ENCODE results near the gene BCAS4.

Gene BCAS4

DNA sequence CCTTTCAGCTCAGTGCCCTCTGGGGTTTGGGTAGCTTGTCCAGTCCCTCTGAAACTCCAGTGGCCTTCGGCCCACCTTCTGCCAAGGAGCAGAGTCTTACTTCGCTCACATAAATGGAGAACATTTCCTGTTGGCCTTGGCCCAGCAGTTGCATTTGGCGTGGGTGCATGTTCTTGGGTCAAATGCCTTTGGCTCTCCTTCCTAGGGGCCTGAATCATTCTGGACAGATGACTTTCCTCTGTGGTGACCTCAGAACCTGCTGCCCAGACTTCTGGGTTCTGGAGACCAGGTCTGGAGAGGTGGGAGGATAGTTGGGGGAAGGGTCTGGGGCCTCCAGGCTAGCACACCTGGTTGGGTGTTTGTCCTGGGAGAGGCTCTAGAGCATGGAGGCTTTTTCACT is 29.3 kb downstream of the BCAS4 start:
- peak overlapping the region; percentile 48 for H3K27ac ChIP-seq
- TF ChIP-seq ZFX (IDR thresholded peaks at IDR 0.05): no peak
- TF ChIP-seq, protein P1, sequence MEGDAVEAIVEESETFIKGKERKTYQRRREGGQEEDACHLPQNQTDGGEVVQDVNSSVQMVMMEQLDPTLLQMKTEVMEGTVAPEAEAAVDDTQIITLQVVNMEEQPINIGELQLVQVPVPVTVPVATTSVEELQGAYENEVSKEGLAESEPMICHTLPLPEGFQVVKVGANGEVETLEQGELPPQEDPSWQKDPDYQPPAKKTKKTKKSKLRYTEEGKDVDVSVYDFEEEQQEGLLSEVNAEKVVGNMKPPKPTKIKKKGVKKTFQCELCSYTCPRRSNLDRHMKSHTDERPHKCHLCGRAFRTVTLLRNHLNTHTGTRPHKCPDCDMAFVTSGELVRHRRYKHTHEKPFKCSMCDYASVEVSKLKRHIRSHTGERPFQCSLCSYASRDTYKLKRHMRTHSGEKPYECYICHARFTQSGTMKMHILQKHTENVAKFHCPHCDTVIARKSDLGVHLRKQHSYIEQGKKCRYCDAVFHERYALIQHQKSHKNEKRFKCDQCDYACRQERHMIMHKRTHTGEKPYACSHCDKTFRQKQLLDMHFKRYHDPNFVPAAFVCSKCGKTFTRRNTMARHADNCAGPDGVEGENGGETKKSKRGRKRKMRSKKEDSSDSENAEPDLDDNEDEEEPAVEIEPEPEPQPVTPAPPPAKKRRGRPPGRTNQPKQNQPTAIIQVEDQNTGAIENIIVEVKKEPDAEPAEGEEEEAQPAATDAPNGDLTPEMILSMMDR (conservative IDR thresholded peaks at IDR 0.05): no peak

DNA sequence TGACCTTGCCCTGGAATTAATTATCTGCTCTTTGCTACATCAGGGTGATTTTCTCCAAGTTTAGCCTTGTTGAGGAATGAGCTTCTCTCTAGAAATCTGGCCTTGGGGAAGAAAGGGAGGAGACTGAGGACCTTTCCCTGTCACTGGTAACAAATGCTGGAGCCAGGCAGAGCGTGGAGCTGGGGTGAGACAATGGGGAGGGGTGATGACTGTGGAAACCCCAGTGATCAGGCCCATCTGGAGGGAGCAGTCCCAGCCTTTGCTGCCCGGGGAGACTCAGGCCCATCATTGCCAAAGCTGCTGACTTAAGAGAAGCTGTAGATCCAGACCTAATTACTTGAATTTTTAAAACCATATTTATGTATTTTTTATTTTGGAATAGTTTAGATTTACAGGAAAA is 31.3 kb downstream of the BCAS4 start:
- H3K27ac ChIP-seq: no peak overlapping the region
- TF ChIP-seq ZFX (IDR thresholded peaks at IDR 0.05): no peak
- TF ChIP-seq, protein P1 (conservative IDR thresholded peaks at IDR 0.05): no peak

DNA sequence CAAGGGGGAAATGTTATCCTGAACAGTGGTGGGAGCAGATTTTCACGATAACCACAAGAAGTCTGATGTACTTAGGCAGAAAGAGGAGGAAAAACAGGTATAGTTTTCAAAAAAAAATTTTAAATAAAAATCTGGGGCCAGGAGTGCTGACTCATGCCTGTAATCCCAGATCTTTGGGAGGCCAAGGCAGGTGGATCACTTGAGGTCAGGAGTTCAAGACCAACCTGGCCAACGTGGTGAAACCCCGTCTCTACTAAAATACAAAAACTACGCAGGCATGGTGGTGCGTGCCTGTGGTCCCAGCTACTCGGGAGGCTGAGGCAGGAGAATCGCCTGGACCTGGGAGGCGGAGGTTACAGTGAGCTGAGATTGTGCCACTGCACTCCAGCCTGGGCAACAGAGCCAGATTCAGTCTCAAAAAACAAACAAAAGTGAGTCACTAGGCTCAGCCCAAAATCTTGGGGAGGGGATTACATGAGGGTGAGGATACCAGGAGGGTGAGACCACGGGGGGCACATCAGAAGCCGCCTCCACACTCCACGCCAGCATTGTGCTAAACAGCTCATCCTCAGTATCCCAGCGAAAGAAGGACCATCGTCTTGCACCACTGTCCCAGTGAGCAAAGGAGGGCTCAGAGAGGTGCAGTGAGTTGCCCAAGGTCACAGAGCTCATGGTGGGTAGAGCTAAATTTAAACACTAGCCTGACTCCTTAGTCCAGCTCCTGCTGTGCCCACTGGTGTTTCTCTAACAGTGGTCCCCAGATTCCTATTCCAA is 33.7 kb downstream of the BCAS4 start:
- no peak overlapping the region for H3K27ac ChIP-seq
- TF ChIP-seq ZFX (IDR thresholded peaks at IDR 0.05): no peak
- TF ChIP-seq, protein P1 (conservative IDR thresholded peaks at IDR 0.05): no peak

DNA sequence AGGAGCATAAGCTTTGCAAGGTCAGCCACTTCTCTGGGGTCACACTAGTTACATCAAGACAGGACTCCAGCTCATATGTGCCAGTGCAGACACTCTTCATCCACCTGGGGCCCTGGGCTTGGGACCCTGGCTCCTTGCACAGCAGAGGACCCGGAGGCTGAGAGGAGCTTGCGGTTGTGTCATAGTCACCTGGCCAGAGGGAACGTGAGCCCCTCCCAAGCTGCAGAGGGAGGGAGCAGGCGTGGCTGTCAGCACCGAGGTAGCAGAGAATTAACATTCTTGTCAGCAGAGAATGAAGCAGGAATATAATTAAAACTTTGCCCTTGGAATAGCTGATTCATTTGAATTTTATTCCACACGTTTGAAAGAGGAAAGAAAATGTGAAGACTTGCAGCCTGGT is 36.8 kb downstream of the BCAS4 start:
- no peak overlapping the region for H3K27ac ChIP-seq
- TF ChIP-seq, protein P1 (conservative IDR thresholded peaks at IDR 0.05): no peak
- TF ChIP-seq ZFX (IDR thresholded peaks at IDR 0.05): no peak

DNA sequence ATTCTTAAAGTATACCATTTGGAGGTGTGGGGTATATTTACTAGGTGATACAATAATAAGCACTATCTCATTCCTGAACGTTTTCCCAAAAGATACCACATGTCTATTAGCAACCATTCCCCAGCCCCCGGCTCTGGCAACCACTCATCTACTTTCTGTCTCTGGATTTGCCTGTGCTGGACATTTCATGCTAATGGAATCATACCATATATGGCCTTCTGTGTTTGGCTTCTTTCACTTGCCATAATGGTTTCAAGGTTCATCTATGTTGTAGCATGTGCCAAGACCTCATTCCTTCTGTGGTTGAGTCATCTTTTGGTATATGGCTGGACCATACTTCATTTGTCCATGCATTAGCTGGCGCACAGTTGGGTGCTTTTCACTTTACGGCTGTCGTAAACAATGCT is 39.7 kb downstream of the BCAS4 start:
- no peak overlapping the region for H3K27ac ChIP-seq
- TF ChIP-seq ZFX (IDR thresholded peaks at IDR 0.05): no peak
- TF ChIP-seq, protein P1 (conservative IDR thresholded peaks at IDR 0.05): no peak

DNA sequence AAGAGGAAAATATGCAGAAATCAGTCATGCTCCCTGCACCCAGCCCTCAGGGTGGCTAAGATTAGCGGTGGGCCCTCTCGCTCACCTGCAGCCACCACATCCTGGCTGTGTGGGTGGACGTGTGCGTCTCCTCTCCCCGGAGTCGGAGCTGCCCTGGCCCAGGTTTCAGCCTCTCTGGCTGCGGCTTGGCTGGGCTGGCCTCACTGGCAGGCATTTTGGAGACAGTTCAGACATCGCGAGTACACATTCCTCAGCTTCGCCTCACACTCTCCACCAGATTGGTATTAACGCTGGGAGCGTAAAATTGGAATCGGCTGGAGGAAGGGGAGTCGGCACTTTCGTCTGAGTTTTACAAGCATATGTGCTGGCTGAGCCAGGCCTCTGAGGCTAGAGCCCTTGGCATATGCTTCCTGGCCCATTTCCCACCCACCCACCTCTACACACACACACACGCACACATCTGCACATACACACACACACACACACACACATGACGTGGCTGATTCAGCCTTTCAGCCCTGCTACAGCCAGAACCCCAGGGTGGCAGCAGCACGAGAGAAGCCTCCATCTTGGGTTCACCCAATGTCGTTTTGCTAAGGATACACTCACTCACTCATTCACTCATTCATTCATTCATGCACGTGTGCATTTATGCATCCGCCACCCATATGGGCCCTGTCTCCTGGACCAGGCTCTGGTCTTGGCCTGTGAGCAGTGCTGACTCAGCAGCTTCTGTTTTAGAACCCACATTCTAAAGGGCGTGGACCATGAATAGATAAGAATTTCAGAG is 42.9 kb downstream of the BCAS4 start:
- no peak for TF ChIP-seq ZFX (IDR thresholded peaks at IDR 0.05)
- TF ChIP-seq, protein P1 (conservative IDR thresholded peaks at IDR 0.05): no peak
- no peak overlapping the region for H3K27ac ChIP-seq

DNA sequence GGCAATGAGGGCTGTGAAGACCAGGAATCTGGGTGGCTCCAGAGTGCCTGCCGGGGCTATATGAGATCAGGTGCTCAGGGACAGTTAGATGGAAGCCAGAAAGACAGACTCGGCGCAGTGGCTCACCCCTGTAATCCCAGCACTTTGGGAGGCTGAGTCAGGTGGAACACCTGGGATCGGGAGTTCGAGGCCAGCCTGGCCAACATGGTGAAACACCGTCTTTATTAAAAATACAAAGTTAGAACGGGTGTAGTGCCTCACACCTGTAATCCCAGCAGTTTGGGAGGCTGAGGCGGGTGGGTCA is 43.4 kb downstream of the BCAS4 start:
- H3K27ac ChIP-seq: no peak overlapping the region
- TF ChIP-seq, protein P1 (conservative IDR thresholded peaks at IDR 0.05): no peak
- TF ChIP-seq ZFX (IDR thresholded peaks at IDR 0.05): no peak
